HG03103 (cell line): ENCODE results near the gene AP2M1.
"Not testable (repeated sequence)": the region's sequence is repeated elsewhere in the genome, so short reads cannot be mapped to it uniquely, and the experiment has no call there.

ENCODE experiments used
- ATAC-seq: cut with Tn5 transposase; IDR thresholded peaks from one replicate; pipeline ENCODE4 v1.9.1; 2021; ENCODE audit warnings: low read depth; ENCODE audit not compliant: unreplicated experiment

AP2M1 gene

GRCh38 chr3:184174646-184175492, at the start of gene AP2M1:
Gene AP2M1 (plus strand): TSS chr3:184174855. CDS start chr3:184176994, 2,139 bp downstream.
- peak; percentile 94 for ATAC-seq

GRCh38 chr3:184126006-184126405, 48.6 kb upstream of the AP2M1 start:
- no peak for ATAC-seq

GRCh38 chr3:184129012-184129411, 45.6 kb upstream of the AP2M1 start:
- no peak for ATAC-seq

- ATAC-seq = no peak
Observed at GRCh38 chr3:184132945-184133344, 41.7 kb upstream of the AP2M1 start.

- no peak for ATAC-seq
Observed at GRCh38 chr3:184133840-184134745, 40.6 kb upstream of the AP2M1 start.

GRCh38 chr3:184134746-184135148, 39.9 kb upstream of the AP2M1 start:
- ATAC-seq = no peak

- ATAC-seq = peak; percentile 81
Observed at GRCh38 chr3:184135149-184135910, 39.3 kb upstream of the AP2M1 start, which contains the start of gene EIF2B5. Gene EIF2B5 (plus strand): TSS chr3:184135358. CDS start chr3:184135386, 28 bp downstream.

GRCh38 chr3:184135911-184136260, 38.8 kb upstream of the AP2M1 start:
- ATAC-seq = no peak

GRCh38 chr3:184140436-184140835, 34.2 kb upstream of the AP2M1 start:
- no peak for ATAC-seq

GRCh38 chr3:184142199-184142598, 32.5 kb upstream of the AP2M1 start:
- ATAC-seq = no peak

- no peak for ATAC-seq
Observed at GRCh38 chr3:184143327-184143726, 31.3 kb upstream of the AP2M1 start.

- no peak for ATAC-seq
Observed at GRCh38 chr3:184144505-184144904, 30.1 kb upstream of the AP2M1 start.

- no peak for ATAC-seq
Observed at GRCh38 chr3:184145111-184145524, 29.5 kb upstream of the AP2M1 start.

GRCh38 chr3:184145751-184146270, 28.8 kb upstream of the AP2M1 start:
- no peak for ATAC-seq

- ATAC-seq = no peak
Observed at GRCh38 chr3:184148076-184148475, 26.6 kb upstream of the AP2M1 start.

- ATAC-seq = no peak
Observed at GRCh38 chr3:184149123-184149522, 25.5 kb upstream of the AP2M1 start.

GRCh38 chr3:184149770-184150169, 24.9 kb upstream of the AP2M1 start:
- ATAC-seq = not testable (repeated sequence)

GRCh38 chr3:184154885-184155643, 19.6 kb upstream of the AP2M1 start, which contains the start of gene DVL3:
Gene DVL3 (plus strand): TSS chr3:184155377. CDS start chr3:184155636, 259 bp downstream.
- ATAC-seq = peak; percentile 62
